ENCODE data around the gene GTF2IRD1.
"Not testable (repeated sequence)": the region's sequence is repeated elsewhere in the genome, so short reads cannot be mapped to it uniquely, and the experiment has no call there.

Gene GTF2IRD1

GRCh38 chr7:74522281-74522905 is 68.7 kb downstream of the GTF2IRD1 start:
- H3K9ac ChIP-seq = no peak overlapping the region
- peaks cover 0 to 17% (median 10%) of the 10 kb centered on the region in 10 experiments; a peak in 12 of 20 replicates for H3K4me1 ChIP-seq
- no peaks in the 10 kb centered on the region for H3K27me3 ChIP-seq
- H3K27ac ChIP-seq = no peak overlapping the region
- H4K20me1 ChIP-seq = peaks cover 0 to 6% (median 0%) of the 10 kb centered on the region in 11 experiments; a peak in 2 of 22 replicates
- no peak for TF ChIP-seq Cebpa-rat (IDR thresholded peaks at IDR 0.05)
- H3K4me3 ChIP-seq = no peak overlapping the region
- H3K36me3 ChIP-seq = peaks cover 52 to 94% (median 78%) of the 10 kb centered on the region in 11 experiments
- H3K4me2 ChIP-seq = no peak overlapping the region
- peaks cover 10 to 26% (median 17%) of the 10 kb centered on the region in 11 experiments; a peak in 19 of 22 replicates for H3K9me3 ChIP-seq (replicated peaks in 1 of 11)

- no peaks in the 10 kb centered on the region for H3K27me3 ChIP-seq
- H3K36me3 ChIP-seq = peaks cover 48 to 93% (median 75%) of the 10 kb centered on the region in 11 experiments
- peaks cover 0 to 17% (median 10%) of the 10 kb centered on the region in 10 experiments; a peak in 12 of 20 replicates for H3K4me1 ChIP-seq
- H3K4me3 ChIP-seq = no peak overlapping the region
- peaks cover 10 to 26% (median 17%) of the 10 kb centered on the region in 11 experiments; a peak in 19 of 22 replicates for H3K9me3 ChIP-seq (replicated peaks in 1 of 11)
- no peak overlapping the region for H3K27ac ChIP-seq
- no peak overlapping the region for H3K9ac ChIP-seq
- TF ChIP-seq Cebpa-rat (IDR thresholded peaks at IDR 0.05) = no peak
- peaks cover 0 to 6% (median 0%) of the 10 kb centered on the region in 11 experiments; a peak in 2 of 22 replicates for H4K20me1 ChIP-seq
- no peak overlapping the region for H3K4me2 ChIP-seq
Measured at GRCh38 chr7:74523015-74523414, 69.3 kb downstream of the GTF2IRD1 start.

- H4K20me1 ChIP-seq = peaks cover 0 to 6% (median 0%) of the 10 kb centered on the region in 11 experiments; a peak in 2 of 22 replicates
- no peak overlapping the region for H3K4me3 ChIP-seq
- TF ChIP-seq Cebpa-rat (IDR thresholded peaks at IDR 0.05) = no peak
- no peaks in the 10 kb centered on the region for H3K27me3 ChIP-seq
- H3K4me2 ChIP-seq = peak overlapping the region in 4 of 11 experiments; percentile 32 to 60 (median 48); a peak in 4 of 22 replicates
- H3K36me3 ChIP-seq = peaks cover 32 to 86% (median 66%) of the 10 kb centered on the region in 11 experiments
- H3K9ac ChIP-seq = no peak overlapping the region; a peak in 1 of 22 replicates
- H3K9me3 ChIP-seq (replicated peaks in 1 of 11) = peaks cover 10 to 18% (median 14%) of the 10 kb centered on the region in 11 experiments; a peak in 19 of 22 replicates
- no peak overlapping the region for H3K27ac ChIP-seq
- H3K4me1 ChIP-seq = peaks cover 0 to 17% (median 10%) of the 10 kb centered on the region in 10 experiments; a peak in 12 of 20 replicates
Measured at GRCh38 chr7:74525140-74525539, 71.4 kb downstream of the GTF2IRD1 start.

GRCh38 chr7:74525881-74526280 is 72.2 kb downstream of the GTF2IRD1 start:
- TF ChIP-seq Cebpa-rat (IDR thresholded peaks at IDR 0.05) = no peak
- Histone ChIP-seq H3K9me3 (replicated peaks in 1 of 11) (peaks cover 10 to 13% (median 12%) of the 10 kb centered on the region in 11 experiments; a peak in 19 of 22 replicates), H3K27ac (0 out of 22 replicates have a peak overlapping the region, but pooled peaks of 2 of the 11 experiments have one; percentile 12 to 22)

GRCh38 chr7:74526780-74527179 is 73.1 kb downstream of the GTF2IRD1 start:
- peaks cover 0 to 6% (median 0%) of the 10 kb centered on the region in 11 experiments; a peak in 3 of 22 replicates for H4K20me1 ChIP-seq
- H3K27ac ChIP-seq = no peak overlapping the region
- H3K4me1 ChIP-seq = peaks cover 0 to 17% (median 10%) of the 10 kb centered on the region in 10 experiments; a peak in 12 of 20 replicates
- H3K4me3 ChIP-seq = no peak overlapping the region
- H3K9ac ChIP-seq = no peak overlapping the region
- no peak overlapping the region for H3K4me2 ChIP-seq
- no peaks in the 10 kb centered on the region for H3K27me3 ChIP-seq
- no peak for TF ChIP-seq Cebpa-rat (IDR thresholded peaks at IDR 0.05)
- peaks cover 1 to 4% (median 3%) of the 10 kb centered on the region in 11 experiments; a peak in 17 of 22 replicates for H3K9me3 ChIP-seq (replicated peaks in 1 of 11)
- peaks cover 27 to 87% (median 67%) of the 10 kb centered on the region in 11 experiments for H3K36me3 ChIP-seq

More at GRCh38 chr7:74525881-74526280, 72.2 kb downstream of the GTF2IRD1 start:
- Histone ChIP-seq H3K36me3 (peaks cover 31 to 87% (median 67%) of the 10 kb centered on the region in 11 experiments), H3K4me1 (peaks cover 0 to 17% (median 10%) of the 10 kb centered on the region in 10 experiments; a peak in 12 of 20 replicates), H3K4me3 (no peak overlapping the region), H3K27me3 (no peaks in the 10 kb centered on the region), H4K20me1 (peaks cover 0 to 6% (median 0%) of the 10 kb centered on the region in 11 experiments; a peak in 2 of 22 replicates), H3K9ac (peak overlapping the region in 1 of 11 experiments; percentile 25; a peak in 1 of 22 replicates), H3K4me2 (peak overlapping the region in 7 of 11 experiments; percentile 16 to 60 (median 41); a peak in 12 of 22 replicates)

- Histone ChIP-seq H3K27me3 (no peaks in the 10 kb centered on the region), H3K9ac (no peak overlapping the region), H3K27ac (no peak overlapping the region), H3K36me3 (peaks cover 28 to 87% (median 67%) of the 10 kb centered on the region in 11 experiments; a peak in 21 of 22 replicates), H3K9me3 (replicated peaks in 1 of 11) (no peaks in the 10 kb centered on the region), H4K20me1 (peaks cover 0 to 12% (median 0%) of the 10 kb centered on the region in 11 experiments; a peak in 3 of 22 replicates), H3K4me1 (peaks cover 0 to 17% (median 10%) of the 10 kb centered on the region in 10 experiments; a peak in 12 of 20 replicates), H3K4me2 (no peak overlapping the region), H3K4me3 (no peak overlapping the region)
- TF ChIP-seq Cebpa-rat (IDR thresholded peaks at IDR 0.05) = no peak
Measured at GRCh38 chr7:74527842-74528241, 74.1 kb downstream of the GTF2IRD1 start.

- Histone ChIP-seq H4K20me1 (peaks cover 0 to 12% (median 0%) of the 10 kb centered on the region in 11 experiments; a peak in 3 of 22 replicates), H3K36me3 (peaks cover 27 to 90% (median 66%) of the 10 kb centered on the region in 11 experiments; a peak in 21 of 22 replicates), H3K4me1 (peaks cover 0 to 17% (median 10%) of the 10 kb centered on the region in 10 experiments; a peak in 12 of 20 replicates)
- H3K27me3 ChIP-seq; H3K4me2 ChIP-seq; H3K9me3 ChIP-seq (replicated peaks in 1 of 11); H3K9ac ChIP-seq; H3K27ac ChIP-seq; H3K4me3 ChIP-seq: not testable (repeated sequence)
Measured at GRCh38 chr7:74528773-74529172, 75.1 kb downstream of the GTF2IRD1 start.

- Histone ChIP-seq H3K36me3 (peaks cover 16 to 95% (median 67%) of the 10 kb centered on the region in 11 experiments; a peak in 20 of 22 replicates), H3K27ac (no peak overlapping the region), H3K4me1 (no peaks in the 10 kb centered on the region; a peak in 2 of 20 replicates), H4K20me1 (peaks cover 0 to 7% (median 0%) of the 10 kb centered on the region in 11 experiments; a peak in 4 of 22 replicates), H3K4me3 (no peak overlapping the region), H3K9me3 (replicated peaks in 1 of 11) (no peaks in the 10 kb centered on the region), H3K27me3 (no peaks in the 10 kb centered on the region), H3K9ac (no peak overlapping the region), H3K4me2 (no peak overlapping the region)
- TF ChIP-seq Cebpa-rat (IDR thresholded peaks at IDR 0.05) = no peak
Measured at GRCh38 chr7:74535951-74536356, 82.2 kb downstream of the GTF2IRD1 start.

GRCh38 chr7:74541937-74542336 is 88.2 kb downstream of the GTF2IRD1 start:
- peak in 9 of 11 experiments; percentile 18 to 88 (median 56); a peak in 11 of 22 replicates for TF ChIP-seq Cebpa-rat (IDR thresholded peaks at IDR 0.05)
- not testable (repeated sequence) for H3K9ac ChIP-seq, H4K20me1 ChIP-seq, H3K27me3 ChIP-seq, H3K27ac ChIP-seq, H3K4me3 ChIP-seq, H3K4me2 ChIP-seq, H3K4me1 ChIP-seq
- Histone ChIP-seq H3K36me3 (peaks cover 21 to 80% (median 52%) of the 10 kb centered on the region in 11 experiments; a peak in 21 of 22 replicates), H3K9me3 (replicated peaks in 1 of 11) (peaks cover 0 to 12% (median 8%) of the 10 kb centered on the region in 11 experiments; a peak in 12 of 22 replicates)

All from BLaER1 treated with 17β-estradiol and CSF1 and Interleukin-3, amounts not matched to agents 10 nM and 100 nM (cell line).